Stimulated activated CD4-positive, alpha-beta T cell treated with anti-CD3 and anti-CD28 coated beads, TNF-alpha, amount 100 ng/mL, for 48 hours (primary cell): Measurements from ENCODE around the gene TCF19.
"Not testable (repeated sequence)": the region's sequence is repeated elsewhere in the genome, so short reads cannot be mapped to it uniquely, and the experiment has no call there.

ENCODE experiments used
- DNase-seq, 3 donors: peaks; one replicate each; pipeline ENCODE4 v3.0.0-alpha.2; 2020; ENCODE audit warnings: low read depth in 3 of 3

Gene TCF19

GRCh38 chr6:31161216-31162126 is 3.1 kb downstream of the TCF19 start:
- no peak for DNase-seq

GRCh38 chr6:31162463-31163165 is 4.2 kb downstream of the TCF19 start:
- DNase-seq = no peak

- DNase-seq = no peak
These were observed 5.5 kb downstream of the TCF19 start for GRCh38 chr6:31163922-31164321.

- not testable (repeated sequence) for DNase-seq
These were observed 6.2 kb downstream of the TCF19 start for GRCh38 chr6:31164475-31165063.

- DNase-seq = not testable (repeated sequence)
These were observed 6.9 kb downstream of the TCF19 start for GRCh38 chr6:31165064-31165832.

GRCh38 chr6:31165986-31166385 is 7.6 kb downstream of the TCF19 start:
- DNase-seq = no peak

GRCh38 chr6:31168606-31169005 is 10.2 kb downstream of the TCF19 start:
- DNase-seq = no peak

GRCh38 chr6:31169123-31169857 is 10.9 kb downstream of the TCF19 start:
- DNase-seq = no peak

- not testable (repeated sequence) for DNase-seq
These were observed 11.6 kb downstream of the TCF19 start for GRCh38 chr6:31169858-31170599.

- DNase-seq = no peak
These were observed 12.2 kb downstream of the TCF19 start, which contains the start of gene POU5F1 for GRCh38 chr6:31170600-31170881. POU5F1 (minus strand) TSS chr6:31170682; CDS start chr6:31170620, 62 bp downstream.

GRCh38 chr6:31170987-31171671 is 12.7 kb downstream of the TCF19 start:
- no peak for DNase-seq

- DNase-seq = no peak
These were observed 13.8 kb downstream of the TCF19 start for GRCh38 chr6:31171931-31172905.

GRCh38 chr6:31172973-31173384 is 14.6 kb downstream of the TCF19 start:
- no peak for DNase-seq

- DNase-seq = no peak
These were observed 15.0 kb downstream of the TCF19 start for GRCh38 chr6:31173406-31173805.

GRCh38 chr6:31174378-31174777 is 16.0 kb downstream of the TCF19 start:
- DNase-seq = no peak

GRCh38 chr6:31175971-31176370 is 17.6 kb downstream of the TCF19 start:
- no peak for DNase-seq

- no peak for DNase-seq
These were observed 20.0 kb downstream of the TCF19 start for GRCh38 chr6:31178143-31179041.

GRCh38 chr6:31179042-31179386 is 20.6 kb downstream of the TCF19 start:
- DNase-seq = no peak
